Left colon (tissue), 2 donors: Measurements from ENCODE around the gene EWSR1. TPM values are rescaled to one million over a fixed set of nuclear protein-coding genes. Genes with fewer than 3 reads are reported as not detected.
"Not testable (repeated sequence)": the region's sequence is repeated elsewhere in the genome, so short reads cannot be mapped to it uniquely, and the experiment has no call there.

ENCODE experiments used
- ATAC-seq: fragments of 200-7000 bp; cut with Tn5 transposase; one replicate; pipeline ENCODE4 v1.9.1; 2020; ENCODE audit warnings: mild to moderate bottlenecking, moderate library complexity
- DNase-seq, 2 donors: peaks; one replicate each; pipeline ENCODE4 v3.0.0-alpha.2; 2020
- intact Hi-C, 2 donors: fragments of 100-400 bp; cut with DNase I in 1 of 2; cut with micrococcal nuclease in 1 of 2; formaldehyde crosslinking; loops; one replicate each; pipeline versions ENCODE4 v1.11.2 to v1.14.0; 2022; cut with DNase I, micrococcal nuclease
- total RNA-seq, 2 donors: library from RNA; stranded (reverse); fragmentation: NEBNext Ultra II Directional; extraction: Animal tissue kit (Norgen Biotek cat#: 25700); gene quantifications; one replicate each; pipeline ENCODE4 v1.2.1, GENCODE V29; 2021
- donor health status: DM: no; HTN: no; CAD: no.
- donor health status: DM: yes; HTN: yes; CAD: no.

Gene EWSR1
- total RNA-seq, 2 donors from 2014 or later, result 158 to 192 TPM

DNA sequence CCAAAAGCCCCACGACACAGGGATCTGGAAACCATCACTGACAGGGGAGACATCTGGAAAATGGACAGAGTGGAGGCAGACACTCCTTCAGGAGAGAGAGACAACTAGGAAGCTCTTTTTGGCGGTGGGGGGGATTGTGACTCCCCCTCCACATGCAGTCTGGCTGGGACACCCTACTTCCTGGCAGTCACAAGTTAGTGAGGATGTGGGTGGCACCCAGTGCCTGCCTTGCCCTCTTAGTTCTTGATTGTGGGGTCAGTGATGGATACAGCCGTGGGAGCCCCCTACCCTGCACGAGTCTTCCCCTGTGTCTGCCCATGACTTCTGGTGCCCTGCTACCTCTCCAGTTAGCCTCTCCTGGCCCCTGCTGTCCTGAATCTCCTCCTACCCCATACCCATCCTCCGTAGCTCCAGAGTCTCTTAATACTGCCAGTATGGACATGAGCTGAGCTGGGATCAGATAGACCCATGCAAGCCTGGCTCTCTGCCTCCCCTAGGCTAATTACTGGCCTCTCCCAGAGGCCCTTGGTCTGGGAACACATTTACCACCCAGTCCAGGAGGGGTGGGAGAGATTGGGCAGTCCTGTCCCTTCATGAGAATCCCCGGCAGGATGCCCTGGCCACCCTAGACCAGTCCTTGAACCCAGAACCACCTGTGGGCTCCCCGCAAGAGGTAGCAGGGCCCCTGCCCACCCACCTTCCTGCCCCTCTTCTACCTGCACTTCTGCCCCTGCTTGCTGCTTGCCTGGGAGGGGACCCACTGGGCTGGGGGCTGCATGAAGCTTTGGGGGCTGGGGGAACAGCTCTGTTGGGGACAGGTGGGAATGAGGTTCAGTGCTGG, 23.1 kb upstream of the EWSR1 start:
- intact Hi-C loops, result loop anchor here in 1 of 2 donors (10.0 kb wide), 1 partner anchor 390 kb away; no protein-coding TSS in a partner anchor
- no peak for DNase-seq
- peak; percentile 16 for ATAC-seq

DNA sequence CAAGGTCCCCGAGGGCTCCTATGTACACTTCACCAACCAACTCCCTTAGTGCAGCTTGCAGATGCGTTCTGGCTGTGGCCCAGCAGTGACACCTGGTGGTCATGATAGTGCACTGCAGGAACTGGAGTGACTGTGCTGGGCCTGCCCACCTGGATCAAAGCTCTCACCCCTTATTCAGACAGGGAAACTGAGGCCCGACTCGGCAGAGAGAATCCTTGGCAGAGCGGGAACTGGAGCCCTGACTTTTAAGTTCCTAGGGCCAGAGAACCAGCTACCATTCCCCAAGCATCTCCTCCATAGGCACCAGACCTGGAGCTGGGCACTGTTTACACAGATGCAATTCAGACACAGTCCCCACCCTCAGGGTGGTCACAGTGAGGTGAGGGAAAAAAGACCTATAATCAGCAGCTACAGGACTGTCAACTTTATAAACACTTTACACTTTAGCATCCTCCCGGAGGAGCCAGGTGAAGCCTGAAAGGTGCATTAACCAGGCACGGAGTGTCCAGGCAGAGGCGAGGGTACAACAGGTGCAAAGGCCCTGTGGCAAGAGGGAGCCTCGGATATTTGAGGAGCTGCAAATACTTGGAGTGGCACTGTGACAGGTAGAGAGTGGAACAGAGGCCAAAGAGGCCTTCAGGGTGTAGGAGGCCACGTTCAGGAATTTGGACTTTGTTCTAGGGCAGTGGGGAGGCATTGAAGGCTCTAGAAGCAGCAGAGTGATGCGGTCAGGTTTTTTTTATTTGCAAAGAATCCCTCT, 22.3 kb upstream of the EWSR1 start:
- peak in 1 of 2 donors; percentile 67 for DNase-seq
- peak; percentile 92 for ATAC-seq
- intact Hi-C loops, result loop anchor here in 1 of 2 donors (10.0 kb wide), 1 partner anchor 391 kb away; no protein-coding TSS in a partner anchor

DNA sequence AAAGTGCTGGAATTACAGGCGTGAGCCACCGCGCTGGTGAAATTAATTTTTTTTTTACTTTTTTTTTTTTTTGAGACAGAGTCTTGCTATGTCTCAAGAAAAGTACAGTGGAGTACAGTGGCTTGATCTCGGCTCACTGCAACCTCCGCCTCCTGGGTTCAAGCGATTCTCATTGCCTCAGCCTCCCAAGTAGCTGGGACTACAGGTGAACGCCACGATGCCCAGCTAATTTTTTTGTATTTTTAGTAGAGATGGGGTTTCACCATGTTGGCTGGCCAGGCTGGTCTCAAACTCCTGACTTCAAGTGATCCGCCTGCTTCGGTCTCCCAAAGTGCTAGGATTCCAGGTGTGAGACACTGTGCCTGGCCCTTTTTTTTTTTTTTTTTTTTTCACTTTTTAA, 20.2 kb upstream of the EWSR1 start:
- ATAC-seq, DNase-seq: not testable (repeated sequence)
- intact Hi-C loops, result loop anchor here in 1 of 2 donors (10.0 kb wide), 1 partner anchor 393 kb away; no protein-coding TSS in a partner anchor

DNA sequence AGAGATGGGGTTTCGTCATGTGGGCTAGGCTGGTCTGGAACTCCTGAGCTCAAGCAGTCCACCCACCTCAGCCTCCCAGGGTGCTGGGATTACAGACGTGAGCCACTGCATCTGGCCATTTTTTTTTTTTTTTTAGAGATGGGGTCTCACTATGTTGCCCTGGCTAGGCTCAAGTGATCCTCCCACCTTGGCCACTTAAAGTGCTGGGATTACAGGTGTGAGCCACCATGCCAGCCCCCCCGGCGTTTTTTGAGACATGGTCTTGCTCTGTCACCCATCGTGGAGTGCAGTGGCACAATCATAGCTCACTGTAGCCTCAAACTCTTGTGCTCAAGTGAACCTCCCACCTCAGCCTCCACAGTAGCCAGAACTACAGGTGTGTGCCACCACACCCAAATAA, 16.8 kb upstream of the EWSR1 start:
- intact Hi-C loops, result no loop called here
- ATAC-seq (no peak), DNase-seq (no peak)

DNA sequence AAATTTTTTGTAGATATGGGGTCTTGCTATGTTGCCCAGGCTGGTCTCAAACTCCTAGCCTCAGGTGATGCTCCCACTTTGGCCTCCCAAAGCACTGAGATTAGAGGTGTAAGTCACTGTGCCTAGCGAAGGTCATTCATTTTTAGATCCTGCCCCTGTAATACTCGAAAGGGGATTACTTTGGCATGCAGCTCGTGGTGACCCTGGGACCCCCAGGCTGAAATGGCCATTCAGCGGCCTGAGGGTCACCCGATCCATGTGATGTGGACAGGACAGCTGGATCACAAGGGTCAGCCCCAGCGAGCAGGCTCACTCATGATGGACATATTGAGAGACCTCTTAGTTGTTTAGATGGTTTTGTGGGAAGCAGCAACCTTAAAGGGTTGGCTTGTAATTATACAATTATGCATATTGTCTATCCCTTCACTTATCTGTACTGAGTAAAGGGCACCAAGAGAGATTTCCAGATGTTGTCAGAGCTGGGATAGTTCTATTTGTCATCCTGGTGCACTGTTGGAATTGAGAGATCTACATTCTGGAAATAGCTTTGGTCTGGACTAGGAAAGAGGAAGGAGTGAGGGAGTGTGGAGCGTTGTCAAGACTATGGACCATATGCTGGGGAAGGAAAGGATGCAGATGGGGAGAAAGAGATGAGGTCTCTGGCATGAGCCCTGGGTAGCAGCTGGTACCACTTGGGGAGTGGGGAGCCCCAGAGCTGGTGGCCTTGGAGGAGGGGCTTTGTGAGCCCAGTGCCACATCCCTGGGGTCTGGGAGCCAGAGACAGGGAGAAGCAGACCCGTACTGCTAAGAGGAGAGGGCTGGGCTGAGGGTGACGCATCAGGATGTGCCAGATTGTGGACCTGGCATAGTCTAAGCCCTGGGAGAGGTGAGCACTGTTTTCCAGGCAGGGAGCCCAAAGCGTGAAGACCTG, 15.8 kb upstream of the EWSR1 start:
- no peak for DNase-seq
- intact Hi-C loops, result no loop called here
- no peak for ATAC-seq

DNA sequence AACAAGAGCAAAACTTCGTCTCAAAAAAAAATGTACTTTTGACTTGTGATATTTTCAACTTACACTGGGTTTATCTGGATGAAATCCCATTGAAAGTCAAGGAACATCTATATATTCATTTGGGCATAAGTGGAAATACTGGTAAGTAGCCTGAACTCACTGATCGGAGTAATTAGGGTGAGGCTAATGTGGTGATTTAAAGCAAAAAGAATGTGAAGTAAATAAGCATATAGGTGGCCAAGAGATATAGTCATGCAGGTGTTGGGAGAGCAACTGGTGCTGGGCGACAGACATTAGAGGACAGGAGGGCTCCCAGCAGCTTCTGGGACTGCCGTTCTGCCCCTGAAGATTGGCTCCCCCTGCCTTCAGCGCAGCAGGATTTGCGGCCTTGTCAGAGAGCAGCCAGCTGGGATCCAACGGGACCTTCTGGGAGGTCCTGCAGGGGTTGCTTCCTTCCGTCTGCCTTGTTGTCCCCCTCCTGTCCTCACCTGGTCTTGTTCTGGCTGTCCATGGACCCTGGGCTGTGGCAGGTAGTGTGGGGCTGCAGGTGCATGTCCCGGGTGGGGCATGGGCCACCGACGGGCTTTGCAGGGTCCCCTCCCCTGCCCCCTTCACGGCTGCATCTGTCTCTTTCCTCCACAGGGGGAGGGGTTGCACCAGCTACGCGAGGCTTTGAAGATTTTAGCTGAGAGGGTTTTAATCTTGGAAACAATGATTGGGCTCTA, 14.3 kb upstream of the EWSR1 start:
- intact Hi-C loops, result no loop called here
- ATAC-seq, result no peak
- DNase-seq, result no peak

DNA sequence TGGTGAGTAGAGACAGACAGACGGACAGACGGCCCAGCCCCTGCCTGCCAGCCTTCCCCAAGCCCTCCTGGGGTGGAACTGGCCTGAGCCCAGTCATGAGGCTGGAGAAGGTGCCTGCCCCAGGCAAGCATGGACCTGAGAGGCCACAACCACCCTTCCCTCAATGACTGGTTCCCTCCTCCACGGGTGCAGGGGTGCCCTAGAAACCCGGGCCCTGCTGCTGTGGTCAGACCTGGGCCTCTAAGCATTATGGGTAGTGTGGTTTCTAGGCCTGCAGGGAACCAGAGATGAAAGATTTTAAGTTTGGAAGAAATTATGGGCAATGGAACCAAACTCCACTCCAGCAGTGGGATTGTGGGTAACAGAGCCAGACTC, 13.8 kb upstream of the EWSR1 start:
- no peak for ATAC-seq
- no peak for DNase-seq
- intact Hi-C loops, result no loop called here

DNA sequence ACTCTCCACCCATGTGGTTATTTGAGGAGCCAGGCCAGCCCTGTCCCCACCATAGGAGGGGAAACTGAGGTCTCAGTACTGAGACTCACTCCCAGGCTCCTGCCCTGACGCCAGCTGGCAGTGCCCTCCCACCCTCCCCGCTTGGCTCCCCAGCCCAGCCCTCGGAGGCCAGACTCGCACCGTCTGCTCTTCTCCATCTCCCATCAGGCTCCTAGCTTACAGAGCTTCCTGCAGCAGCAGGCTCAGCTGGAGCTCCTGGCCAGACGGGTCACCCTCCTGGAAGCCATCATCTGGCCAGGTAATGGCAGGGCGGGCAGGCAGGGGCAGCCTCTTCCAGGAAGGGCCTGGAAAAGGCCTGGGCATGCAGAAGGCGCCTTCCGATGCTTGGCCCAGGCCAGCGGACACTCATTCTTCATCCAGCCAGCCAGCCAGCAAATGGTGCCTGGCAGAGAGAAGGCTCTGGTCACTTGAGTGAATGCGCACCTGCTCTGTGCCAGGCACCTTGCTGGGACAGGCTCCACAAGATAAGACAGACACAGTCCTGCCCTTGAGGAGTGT, 12.9 kb upstream of the EWSR1 start:
- intact Hi-C loops, result no loop called here
- ATAC-seq (no peak), DNase-seq (no peak)

DNA sequence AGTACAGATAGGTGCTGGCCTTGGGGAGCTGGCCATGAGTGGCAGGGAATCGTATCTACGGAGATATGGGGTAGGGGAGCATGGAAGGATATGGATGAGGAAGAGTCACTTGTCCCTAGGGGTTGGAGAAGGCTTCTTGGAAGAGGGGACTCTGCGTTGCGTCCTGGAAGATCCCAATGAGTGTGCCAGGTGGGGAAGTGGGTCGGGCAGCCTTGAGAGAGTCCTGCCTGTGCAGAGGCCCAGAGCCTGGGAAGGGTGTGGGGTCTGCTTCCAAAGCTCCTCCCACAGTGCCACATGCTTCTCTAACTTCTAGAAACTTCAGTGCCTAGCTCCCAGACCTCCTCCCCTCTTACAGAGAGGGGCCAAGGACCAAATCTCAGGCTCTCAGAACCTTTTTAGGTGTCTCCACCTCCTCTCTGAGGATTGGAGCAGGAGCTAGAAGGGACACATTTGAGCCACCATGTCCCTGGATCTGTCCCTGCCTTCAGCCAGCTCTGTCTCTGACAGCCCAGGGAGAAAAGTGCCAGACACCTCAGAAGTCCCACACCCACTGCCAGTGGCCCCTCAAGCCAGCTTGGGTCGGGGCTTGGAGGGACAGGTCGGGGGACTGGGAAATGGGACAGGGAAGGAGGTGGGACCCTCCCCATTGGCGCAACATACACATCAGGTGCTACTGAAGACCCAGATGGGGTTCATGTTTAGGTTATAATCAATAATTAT, 11.3 kb upstream of the EWSR1 start:
- DNase-seq (no peak), ATAC-seq (no peak)
- intact Hi-C loops, result no loop called here

DNA sequence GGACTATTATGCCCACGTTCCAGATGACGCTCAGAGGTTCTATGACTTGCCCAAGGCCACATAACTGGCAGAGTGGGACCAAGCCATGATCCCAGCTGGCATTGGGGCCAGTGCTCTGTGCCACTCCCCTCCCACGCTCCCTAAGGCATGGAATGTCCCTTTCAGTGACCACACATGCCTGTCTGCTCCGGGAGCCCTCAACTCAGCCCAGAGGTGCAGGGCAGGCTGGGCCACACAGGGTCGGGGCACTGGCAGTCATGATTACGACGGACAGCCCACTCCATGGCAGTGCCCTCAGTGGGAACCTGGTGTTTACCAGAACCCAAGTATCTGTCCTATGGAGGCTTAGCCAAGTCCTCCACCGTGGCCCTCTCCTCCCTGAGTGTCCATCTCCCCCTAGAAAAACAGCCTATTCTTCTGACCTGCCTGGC, 10.3 kb upstream of the EWSR1 start:
- intact Hi-C loops, result no loop called here

DNA sequence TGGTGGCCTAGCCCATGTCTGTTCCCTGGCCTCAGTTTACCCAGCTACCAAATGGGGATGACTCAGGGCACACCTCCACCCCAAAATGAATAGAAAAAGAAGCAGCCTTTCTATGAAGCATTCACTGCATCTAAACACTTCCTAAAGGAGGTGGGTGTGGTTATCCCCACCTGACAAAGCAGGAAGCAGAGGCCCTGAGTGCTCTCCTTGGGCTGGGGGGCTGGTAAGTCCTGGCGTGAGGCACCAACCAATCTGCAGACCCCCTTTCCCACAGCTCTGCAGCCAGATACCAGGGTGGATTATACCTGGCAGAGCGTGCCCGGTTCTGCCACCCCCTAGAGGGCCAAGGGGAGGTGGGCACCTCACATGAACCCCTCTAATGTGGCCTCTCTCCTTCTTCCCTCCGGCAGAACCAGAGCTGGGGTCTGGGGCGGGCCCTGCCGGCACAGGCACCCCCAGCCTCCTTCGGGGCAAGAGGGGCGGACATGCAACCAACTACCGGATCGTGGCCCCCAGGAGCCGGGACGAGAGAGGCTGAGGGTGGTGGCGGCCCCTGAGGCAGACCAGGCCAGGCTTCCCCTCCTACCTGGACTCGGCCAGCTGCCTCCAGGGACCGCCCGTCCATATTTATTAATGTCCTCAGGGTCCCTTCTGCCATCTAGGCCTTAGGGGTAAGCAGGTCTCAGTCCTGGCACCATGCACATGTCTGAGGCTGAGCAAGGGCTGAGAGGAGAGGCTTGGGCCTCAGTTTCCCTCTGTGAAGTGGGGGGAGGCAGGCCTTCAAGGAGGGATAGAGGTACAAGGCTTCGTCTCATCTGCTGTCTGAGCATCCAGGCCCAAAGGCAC, 9.4 kb upstream of the EWSR1 start:
- intact Hi-C loops, result no loop called here
- ATAC-seq (no peak), DNase-seq (no peak)

More for the DNA sequence above, 10.3 kb upstream of the EWSR1 start:
- no peak for ATAC-seq
- no peak for DNase-seq

DNA sequence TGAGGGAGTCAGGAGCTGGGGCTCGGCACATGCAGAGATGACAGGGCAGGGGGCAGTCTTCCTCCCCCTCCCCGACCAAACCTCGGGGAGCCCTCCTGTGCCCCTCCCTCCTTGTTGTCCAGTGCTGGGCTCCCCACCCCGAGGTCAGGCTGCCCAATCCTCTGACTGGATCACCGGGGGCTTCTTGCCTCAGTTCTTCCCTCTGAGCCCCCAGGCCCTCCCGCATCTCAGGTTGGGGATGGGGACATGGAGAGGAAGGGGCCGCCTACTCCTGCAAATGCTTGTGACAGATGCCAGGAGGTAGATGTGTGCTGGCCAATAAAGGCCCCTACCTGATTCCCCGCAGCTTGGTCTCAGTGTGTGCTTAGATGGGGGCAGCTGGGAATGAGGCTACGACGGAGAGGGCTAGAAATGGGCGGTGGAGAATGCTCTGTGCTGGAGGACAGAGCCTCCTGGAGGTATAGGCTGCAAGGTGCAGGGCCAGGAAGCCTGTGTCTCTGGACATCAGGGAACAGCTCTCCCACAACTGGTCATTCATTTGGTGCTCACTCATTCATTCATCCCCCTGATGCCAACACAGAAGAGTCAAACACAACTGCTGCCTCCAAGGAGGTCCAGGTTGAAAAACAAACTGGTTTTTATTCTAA, 8.7 kb upstream of the EWSR1 start:
- DNase-seq (no peak), ATAC-seq (no peak)
- intact Hi-C loops, result no loop called here

DNA sequence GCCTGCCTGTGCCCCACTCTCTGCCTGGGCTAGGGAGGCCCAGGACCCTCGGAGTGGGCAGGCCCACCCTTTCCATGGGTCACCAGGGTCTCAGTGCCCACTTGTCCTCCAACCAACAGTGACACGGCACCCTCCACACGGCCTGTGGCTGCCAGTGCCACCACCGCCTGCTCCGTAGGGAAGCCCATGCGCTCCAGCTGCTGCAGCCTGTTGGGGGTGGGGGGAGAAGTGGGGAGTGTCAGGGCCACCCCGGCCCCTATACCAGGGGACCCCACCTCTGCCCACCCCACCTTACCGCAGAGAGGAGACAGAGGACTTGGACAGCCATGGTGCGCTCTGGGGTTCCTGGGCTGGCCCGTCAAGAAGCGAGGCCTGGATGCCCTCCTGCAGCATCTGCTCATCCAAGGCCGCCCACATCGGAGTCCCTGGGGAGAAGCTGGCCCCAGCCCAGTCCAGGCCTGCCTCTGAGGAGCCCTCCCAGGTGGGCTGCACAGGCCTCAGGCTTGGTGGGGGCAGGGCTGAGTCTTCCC, 8.0 kb upstream of the EWSR1 start:
- no peak for DNase-seq
- no peak for ATAC-seq
- intact Hi-C loops, result no loop called here

DNA sequence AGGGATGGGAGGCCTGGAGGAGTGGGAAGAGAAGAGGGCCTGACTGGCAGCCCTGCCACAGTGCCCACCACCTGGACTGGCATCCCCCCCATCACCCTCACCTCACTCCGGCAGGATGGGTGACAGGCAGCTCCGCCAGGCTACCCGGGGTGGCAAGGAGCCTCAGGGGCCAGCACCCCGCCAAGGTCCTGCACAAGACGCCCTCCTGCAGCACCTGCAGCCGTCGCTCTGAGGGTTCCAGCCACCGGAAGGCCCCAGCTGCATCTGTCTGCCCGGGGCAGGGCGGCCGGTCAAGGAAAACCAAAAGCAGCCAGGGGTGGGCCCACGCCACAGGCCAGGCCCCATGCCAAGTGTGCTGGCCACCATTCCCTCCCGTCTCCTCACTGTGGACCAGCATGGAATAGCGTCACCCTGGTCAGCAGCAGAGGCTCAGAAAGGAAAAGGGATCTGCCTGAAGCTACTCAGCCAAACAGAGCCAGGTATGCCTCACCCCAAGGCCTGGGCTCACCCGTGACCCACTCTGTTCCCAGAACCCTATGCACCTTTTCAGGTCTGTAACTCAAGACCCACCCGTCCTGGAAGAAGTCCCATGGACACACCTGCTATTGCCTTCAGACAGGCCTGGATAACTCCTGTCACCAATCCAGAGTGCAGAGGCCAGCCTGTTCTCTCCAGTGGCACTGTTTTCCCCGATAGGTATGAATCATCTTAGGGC, 7.3 kb upstream of the EWSR1 start:
- intact Hi-C loops, result no loop called here
- ATAC-seq (peak; percentile 44), DNase-seq (no peak)

DNA sequence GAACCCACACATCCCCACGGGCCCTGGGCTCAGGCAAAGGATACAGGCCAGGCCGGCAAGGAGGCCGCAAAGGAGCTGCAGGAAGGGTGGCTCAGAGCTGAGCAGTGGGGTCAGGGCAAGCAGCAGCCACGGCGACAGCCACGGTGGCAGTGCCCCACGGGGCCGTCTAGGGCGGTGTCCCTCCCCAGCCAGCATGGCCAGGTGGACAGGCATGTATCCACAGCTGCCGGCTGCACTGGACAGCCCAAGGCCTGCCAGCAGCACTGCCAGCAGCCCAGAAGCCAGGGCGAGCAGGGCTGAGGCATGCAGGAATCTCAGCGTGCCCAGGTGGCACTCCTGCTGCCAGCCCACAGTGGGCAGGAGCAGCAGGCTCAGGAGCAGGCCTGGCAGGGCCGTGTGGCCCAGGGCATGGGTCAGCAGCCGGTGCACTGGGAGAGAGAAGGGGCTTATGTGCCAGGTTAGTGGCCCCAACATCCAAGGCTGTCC, 4.2 kb upstream of the EWSR1 start:
- intact Hi-C loops, result no loop called here
- DNase-seq (no peak), ATAC-seq (no peak)
